Endothelial cell of umbilical vein (primary cell): ENCODE results near the gene POU2F3. TPM values are rescaled to one million over a fixed set of nuclear protein-coding genes. Genes with fewer than 3 reads are reported as not detected.
A peak's percentile ranks its signal among the peaks of the same experiment; 100 is the strongest.

Experiments used
- BruUV-seq: library from RNA; stranded (reverse); fragments of 400-500 nt; replicated peaks from 2 replicates; lab custom pipeline; 2021; lab: Mats Ljungman, UMichigan
- CTCF ChIA-PET: fragments of 300-600, 350-600 bp; sonication (Branson Sonifier 250); formaldehyde crosslinking; loops from one replicate; lab custom pipeline; 2021; ENCODE audit warnings: antibody characterized with exemption, inconsistent platforms; lab: Charles Lee
- POLR2A ChIA-PET: fragments of 300-600, 350-600 bp; sonication (Branson Sonifier 250); formaldehyde crosslinking; loops from one replicate; lab custom pipeline; 2021; ENCODE audit warnings: antibody characterized with exemption, inconsistent platforms; lab: Charles Lee
- DNase-seq: peaks from one replicate; pipeline ENCODE4 v3.0.0-alpha.2; 2011; ENCODE audit warnings: low read depth, low spot score
- FAIRE-seq: peaks from 2 replicates; lab custom pipeline; 2011; peaks lifted over from hg19 to GRCh38; lab: Jason Lieb, UNC
- H2AFZ ChIP-seq: 2 replicates; pipeline ENCODE4 v1.6.0; 2012; ENCODE audit warnings: low read depth, low read length, control low read depth, inconsistent platforms
- H3K27ac ChIP-seq: 2 replicates; pipeline ENCODE4 v1.5.1; 2011; ENCODE audit warnings: low read depth, mild to moderate bottlenecking, control low read depth, low read length, moderate library complexity; ENCODE audit not compliant: insufficient read depth
- H3K27me3 ChIP-seq, 2 experiments: 2 replicates each; pipeline versions ENCODE4 v1.6.0 to v1.6.1; 2011; ENCODE audit warnings: low read length in 2 of 2, mixed read lengths in 1 of 2; ENCODE audit not compliant: control insufficient read depth in 2 of 2, insufficient read depth in 2 of 2
- H3K36me3 ChIP-seq, 2 experiments: 2 replicates in 1 of 2; 3 replicates in 1 of 2; pipeline ENCODE4 v1.5.1; 2011; ENCODE audit warnings: low read length in 2 of 2, mild to moderate bottlenecking in 1 of 2, moderate library complexity in 1 of 2; ENCODE audit not compliant: control insufficient read depth in 2 of 2, insufficient read depth in 2 of 2; ENCODE audit errors: extremely low read depth in 1 of 2
- H3K4me1 ChIP-seq: 3 replicates; pipeline ENCODE4 v1.5.1; 2011; ENCODE audit warnings: mild to moderate bottlenecking, low read length; ENCODE audit not compliant: control insufficient read depth, insufficient read depth; ENCODE audit errors: extremely low read depth
- H3K4me2 ChIP-seq: 2 replicates; pipeline ENCODE4 v1.6.1; 2011; ENCODE audit warnings: low read length, control low read depth, mixed read lengths; ENCODE audit not compliant: insufficient read depth
- H3K4me3 ChIP-seq, 3 experiments: fragments of 200-600 bp in 1 of 3; sonication (generic), shearing (Covaris generic) in 1 of 3; replicated peaks in 1 of 3; 2 replicates each; pipeline ENCODE4 v1.5.1; 2011 to 2016; ENCODE audit warnings: control low read depth in 3 of 3, low read length in 3 of 3, mild to moderate bottlenecking in 2 of 3, inconsistent platforms in 1 of 3, low read depth in 1 of 3, moderate library complexity in 1 of 3; ENCODE audit not compliant: insufficient read depth in 1 of 3
- H3K79me2 ChIP-seq: 2 replicates; pipeline ENCODE4 v1.6.0; 2012; ENCODE audit warnings: low read length, inconsistent platforms; ENCODE audit not compliant: control insufficient read depth, insufficient read depth
- H3K9ac ChIP-seq: replicated peaks from 2 replicates; pipeline ENCODE3; 2011; ENCODE audit warnings: low read length, control low read depth; ENCODE audit not compliant: insufficient read depth; ENCODE audit errors: extremely low read depth
- H3K9me1 ChIP-seq: replicated peaks from 3 replicates; pipeline ENCODE4 v1.6.0; 2011; ENCODE audit warnings: mild to moderate bottlenecking, low read length; ENCODE audit not compliant: control insufficient read depth, insufficient read depth; ENCODE audit errors: extremely low read depth
- H3K9me3 ChIP-seq: replicated peaks from 2 replicates; pipeline ENCODE4 v1.5.1; 2012; ENCODE audit warnings: low read length, inconsistent platforms; ENCODE audit not compliant: control insufficient read depth, insufficient read depth
- H4K20me1 ChIP-seq: replicated peaks from 2 replicates; pipeline ENCODE3; 2011; ENCODE audit warnings: mild to moderate bottlenecking, low read length; ENCODE audit not compliant: control insufficient read depth, insufficient read depth; ENCODE audit errors: extremely low read depth
- CTCF ChIP-seq, 2 donors: IDR thresholded peaks; 1 replicate in 1 of 2; 2 replicates in 1 of 2; pipeline ENCODE4 v1.5.1; 2011; ENCODE audit warnings: low read length in 2 of 2, mild to moderate bottlenecking in 2 of 2, moderate library complexity in 2 of 2, control low read depth in 1 of 2, inconsistent platforms in 1 of 2, low read depth in 1 of 2; ENCODE audit not compliant: insufficient read depth in 1 of 2; ENCODE audit errors: extremely low read depth in 1 of 2
- EZH2 ChIP-seq: IDR thresholded peaks from 2 replicates; pipeline ENCODE4 v1.6.1; 2012; ENCODE audit warnings: borderline replicate concordance, low read depth, mild to moderate bottlenecking, moderate library complexity, low read length, inconsistent platforms; ENCODE audit not compliant: severe bottlenecking
- FOS ChIP-seq: IDR thresholded peaks from 2 replicates; pipeline ENCODE4 v1.6.1; 2011; ENCODE audit warnings: mild to moderate bottlenecking, low read length, moderate library complexity, borderline replicate concordance; ENCODE audit not compliant: insufficient read depth
- GATA2 ChIP-seq: IDR thresholded peaks from 2 replicates; pipeline ENCODE4 v1.7.0; 2011; ENCODE audit warnings: low read depth, mild to moderate bottlenecking, moderate library complexity, mixed read lengths, low read length; ENCODE audit not compliant: insufficient read length, insufficient read depth
- JUN ChIP-seq: IDR thresholded peaks from 2 replicates; pipeline ENCODE4 v1.6.1; 2011; ENCODE audit warnings: borderline replicate concordance, low read depth; ENCODE audit not compliant: insufficient read length, insufficient read depth
- MAX ChIP-seq: IDR thresholded peaks from 2 replicates; pipeline ENCODE4 v1.6.1; 2011; ENCODE audit not compliant: insufficient read depth, insufficient read length
- MYC ChIP-seq: IDR thresholded peaks from one replicate; pipeline ENCODE4 v1.6.1; 2011; ENCODE audit warnings: mild to moderate bottlenecking, low read depth, low read length
- POLR2A ChIP-seq: IDR thresholded peaks from 2 replicates; pipeline ENCODE4 v1.6.1; 2012; ENCODE audit warnings: low read depth, mild to moderate bottlenecking, control low read depth, low read length
- POLR2AphosphoS5 ChIP-seq: IDR thresholded peaks from 2 replicates; pipeline ENCODE4 v1.6.1; 2012; ENCODE audit warnings: low read depth, mild to moderate bottlenecking, control low read depth, low read length, moderate library complexity; ENCODE audit not compliant: insufficient read depth
- dilution Hi-C: fragments of 300-500 bp; cut with MboI; formaldehyde crosslinking; loops from one replicate; pipeline ENCODE4 v1.15.0; 2019; ENCODE audit warnings: low sequenced_read_pairs; ENCODE audit not compliant: extremely low pct_ligation_motif_present
- intact Hi-C: fragments of 100-400 bp; cut with micrococcal nuclease; formaldehyde crosslinking; loops from one replicate; pipeline ENCODE4 v1.10.0; 2022
- polyA plus RNA-seq, 4 experiments: library from polyadenylated mRNA; depleted of rRNA in 3 of 4; stranded (reverse) in 3 of 4; unstranded in 1 of 4; fragments of >200 nt; gene quantifications; 2 replicates each; pipeline versions ENCODE4 v1.2.1 to v1.2.3, GENCODE V29; 2011 to 2012; ENCODE audit warnings: missing spikeins in 1 of 4
- total RNA-seq: library from RNA; stranded (reverse); gene quantifications from 2 replicates; pipeline ENCODE4 v1.2.3, GENCODE V29; 2021

POU2F3 gene
- total and polyA plus RNA-seq, 2 donors (not counting 3 experiments of a cell fraction or from before 2014, with no cell fraction given): 0.06 TPM; not detected in 1

GRCh38 chr11:120342678-120343077 lies 102.7 kb downstream of the POU2F3 start:
- intact Hi-C loops (loop anchor here (1.0 kb wide), 1 partner anchor 59 kb away; no protein-coding TSS in a partner anchor), dilution Hi-C loops (loop anchor here (10.0 kb wide), 1 partner anchor 72 kb away; no protein-coding TSS in a partner anchor)
- H3K27ac ChIP-seq: no peak overlapping the region
- peak overlapping the region; percentile 79 for H3K4me2 ChIP-seq
- no peaks in the 10 kb centered on the region for H3K9me3 ChIP-seq
- H3K9me1 ChIP-seq: no peaks in the 10 kb centered on the region
- CTCF ChIA-PET: interaction anchor here (0.7 to 1.7 kb wide), 6 partner anchors 27 to 93 kb away, joined by 3 to 6 read pairs (median 4); no protein-coding TSS in a partner anchor
- no peak overlapping the region for H2AFZ ChIP-seq
- no TSS peak for BruUV-seq
- H3K9ac ChIP-seq: no peak overlapping the region
- peaks cover 62% of the 10 kb centered on the region for H3K4me1 ChIP-seq
- no peak for DNase-seq
- H3K27me3 ChIP-seq: no peaks in the 10 kb centered on the region
- H3K36me3 ChIP-seq: no peaks in the 10 kb centered on the region
- H4K20me1 ChIP-seq: peaks cover 11% of the 10 kb centered on the region
- no peak for FAIRE-seq
- TF ChIP-seq MYC: no peak
- TF ChIP-seq MAX: no peak
- no peak for TF ChIP-seq POLR2A
- TF ChIP-seq GATA2: no peak
- TF ChIP-seq EZH2: no peak
- no peak for TF ChIP-seq FOS
- no peak for TF ChIP-seq CTCF (IDR thresholded peaks at IDR 0.05; ENCODE audit: extremely low read depth in 1 of 2, insufficient read depth in 1 of 2, low read depth in 1 of 2, low read length in 2 of 2)
- TF ChIP-seq POLR2AphosphoS5: no peak
- no peak for TF ChIP-seq JUN
- POLR2A ChIA-PET: no interaction called here
- H3K79me2 ChIP-seq: peaks cover 100% of the 10 kb centered on the region
- no peak overlapping the region for H3K4me3 ChIP-seq
